GM21447 (cell line): ENCODE measurements around the gene MTR.

Source experiments
- ATAC-seq: cut with Tn5 transposase; IDR thresholded peaks from one replicate; pipeline ENCODE4 v1.9.1; 2021; ENCODE audit not compliant: unreplicated experiment

MTR gene

GRCh38 chr1:236948996-236949395 is 153.9 kb downstream of the MTR start:
- no peak for ATAC-seq

GRCh38 chr1:236950365-236950764 is 155.3 kb downstream of the MTR start:
- no peak for ATAC-seq

GRCh38 chr1:236951672-236952071 is 156.6 kb downstream of the MTR start:
- no peak for ATAC-seq

GRCh38 chr1:236952246-236953003 is 157.3 kb downstream of the MTR start:
- ATAC-seq = no peak

GRCh38 chr1:236953151-236953700 is 158.1 kb downstream of the MTR start:
- ATAC-seq = no peak
